ENCODE data around the gene TSHZ2.

TSHZ2 gene

DNA sequence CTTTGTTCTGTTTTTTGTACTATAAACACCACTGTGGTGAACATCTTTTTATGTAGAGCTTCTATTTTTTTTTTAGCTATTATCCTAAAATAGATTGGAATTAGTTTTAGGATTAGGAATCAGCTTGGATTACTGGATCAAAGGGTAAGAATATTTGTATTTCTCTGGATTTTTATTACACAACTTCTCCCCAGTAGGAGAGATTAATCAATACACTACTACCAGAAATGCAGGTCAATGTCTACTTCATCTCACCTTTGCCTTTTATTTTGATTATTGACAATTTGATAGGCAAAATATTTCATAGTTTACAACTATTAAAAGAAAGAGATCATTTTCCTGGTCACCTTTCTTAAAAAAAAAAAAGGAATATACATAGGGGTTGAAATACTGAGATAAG, 191.9 kb downstream of the TSHZ2 start:
- DNase-seq (ENCODE audit: low spot score), result no peak

DNA sequence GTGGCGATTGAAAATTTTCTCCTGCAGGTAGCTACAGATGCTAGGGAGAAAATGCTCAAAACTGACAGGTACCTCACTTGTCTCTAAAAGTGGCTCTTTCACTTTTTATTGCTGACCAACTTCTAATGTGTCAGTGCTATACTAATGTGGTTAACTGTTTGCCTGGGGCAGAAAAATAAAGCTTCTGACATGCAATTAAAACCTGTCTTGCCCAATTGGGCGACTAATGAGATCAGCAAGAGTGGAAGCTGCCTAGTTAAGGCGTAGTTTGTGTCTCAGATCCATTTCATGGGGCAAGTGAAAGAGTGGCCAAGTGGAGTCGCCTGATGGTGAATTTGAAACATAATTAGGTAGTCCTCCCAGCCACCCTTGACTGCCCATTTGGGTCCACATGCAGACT, 193.3 kb downstream of the TSHZ2 start:
- DNase-seq (ENCODE audit: low spot score), result no peak

DNA sequence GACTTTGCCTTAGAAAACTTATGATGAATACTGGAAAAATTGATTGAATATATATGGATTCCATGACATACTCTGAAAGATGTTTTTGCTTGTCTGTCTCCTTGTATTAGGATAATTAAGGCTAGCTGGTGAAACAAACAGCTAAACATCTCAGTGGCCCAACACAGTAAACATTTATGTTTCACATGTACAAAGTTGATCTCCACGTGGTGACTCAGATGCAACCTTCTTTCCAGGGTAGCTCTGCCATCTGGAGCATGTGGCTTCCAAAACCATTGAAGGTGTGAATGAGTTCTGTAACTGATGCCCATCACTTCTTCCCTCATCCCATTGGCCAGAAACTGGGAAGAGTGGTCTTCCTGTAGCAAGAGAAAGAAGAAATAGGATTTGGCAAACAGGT, 196.3 kb downstream of the TSHZ2 start:
- DNase-seq (ENCODE audit: low spot score), result no peak

DNA sequence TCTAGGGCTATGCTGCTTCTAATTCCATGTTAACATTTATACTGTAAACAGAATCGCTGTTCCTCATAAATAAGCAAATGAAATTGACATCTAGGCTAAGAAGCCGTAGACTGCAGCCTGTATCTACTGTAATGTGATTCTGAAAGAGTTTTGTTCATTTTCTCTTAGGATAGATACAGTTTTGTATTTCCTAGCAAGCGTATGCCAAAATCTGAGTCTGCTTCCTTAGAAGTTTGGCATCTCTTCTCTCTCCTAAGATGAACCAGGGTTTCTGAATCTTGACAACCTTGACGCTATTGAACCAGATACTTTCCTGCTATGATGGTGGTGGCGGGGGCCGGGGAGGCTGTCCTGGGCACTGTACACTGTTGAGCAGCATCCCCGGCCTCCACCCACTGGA, 198.0 kb downstream of the TSHZ2 start:
- no peak for DNase-seq (ENCODE audit: low spot score)

DNA sequence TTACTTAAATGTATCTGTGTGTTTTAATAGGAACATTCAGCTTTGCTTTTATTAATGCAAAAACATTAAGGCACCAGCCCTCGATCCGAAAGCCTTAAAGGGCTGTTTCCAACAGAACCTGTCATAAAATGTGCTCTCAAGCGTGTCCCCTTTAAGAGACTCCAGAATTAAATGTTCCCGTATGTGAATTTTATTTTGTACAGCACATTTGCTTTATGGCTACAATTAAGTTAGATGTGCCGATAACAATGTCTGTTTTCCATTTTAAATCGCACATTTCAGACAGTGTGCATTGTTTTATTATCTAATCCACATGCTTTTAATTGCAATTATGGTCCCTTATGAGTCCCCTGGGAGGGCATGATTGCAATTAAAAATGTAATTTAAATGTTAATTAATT, 198.9 kb downstream of the TSHZ2 start:
- no peak for DNase-seq (ENCODE audit: low spot score)

DNA sequence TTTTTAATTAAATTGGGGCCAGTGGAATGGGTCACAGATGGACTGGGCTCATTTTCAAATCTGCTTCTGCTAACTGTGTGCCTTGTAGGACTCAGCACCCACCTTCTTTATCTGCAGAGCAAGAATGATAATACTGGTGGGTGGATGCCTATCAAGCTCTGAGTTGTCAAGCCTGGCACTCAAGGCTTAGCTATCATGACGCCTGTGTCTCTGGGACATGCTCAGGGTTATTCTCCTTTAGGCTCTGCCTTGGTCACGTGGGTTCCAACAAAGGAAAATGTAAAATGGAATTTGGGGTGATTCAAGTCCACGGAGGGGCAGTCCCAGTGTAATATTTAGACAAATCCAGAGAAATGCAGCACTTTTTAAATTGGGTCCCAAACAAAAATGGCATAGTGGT, 202.3 kb downstream of the TSHZ2 start:
- DNase-seq (ENCODE audit: low spot score), result no peak

DNA sequence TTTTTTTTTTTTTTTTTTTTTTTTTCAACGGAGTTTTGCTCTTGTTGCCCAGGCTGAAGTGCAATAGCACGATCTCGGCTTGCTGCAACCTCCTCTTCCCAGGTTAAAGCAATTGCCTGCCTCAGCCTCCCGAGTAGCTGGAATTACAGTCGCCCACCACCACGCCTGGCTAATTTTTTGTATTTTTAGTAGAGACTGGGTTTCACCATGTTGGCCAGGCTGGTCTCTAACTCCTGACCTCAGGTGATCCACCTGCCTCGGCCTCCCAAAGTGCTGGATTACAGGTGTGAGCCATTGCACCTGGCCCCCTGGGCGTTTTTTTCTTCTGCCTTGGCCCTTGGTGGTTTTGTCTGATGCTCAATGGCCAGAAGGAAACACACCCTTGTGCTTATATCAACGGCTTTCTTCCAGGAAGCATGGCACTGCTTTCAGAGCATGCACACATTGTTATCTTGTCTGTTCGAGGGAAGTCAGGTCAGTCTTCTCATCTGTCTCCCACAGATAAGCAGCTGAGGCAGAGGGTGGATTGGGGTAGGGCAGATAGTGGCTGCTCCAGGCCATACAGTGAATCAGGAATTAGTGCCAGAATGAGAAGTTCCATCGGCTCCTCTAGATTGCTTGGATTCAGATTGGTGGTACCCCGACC, 203.1 kb downstream of the TSHZ2 start:
- DNase-seq (ENCODE audit: low spot score), result no peak

DNA sequence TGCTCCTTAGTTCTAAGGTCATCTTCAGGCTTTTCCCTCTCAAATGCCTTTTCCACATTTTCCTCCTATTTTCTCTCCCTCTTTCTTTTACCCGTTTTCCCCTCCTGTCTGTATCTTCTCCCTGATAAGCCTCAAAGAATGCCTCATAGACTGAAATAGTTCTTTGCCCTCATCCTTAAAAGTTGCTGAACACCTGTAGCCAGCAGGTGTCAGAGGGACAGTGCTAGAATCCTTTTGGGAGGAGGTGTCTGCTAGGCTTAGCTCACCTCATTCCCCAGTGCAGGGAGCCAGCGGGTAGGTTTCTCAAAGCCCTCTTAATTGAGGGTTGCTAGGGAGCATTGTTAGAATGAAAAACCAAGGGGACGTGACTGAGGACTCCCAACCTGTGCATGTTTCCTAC, 204.0 kb downstream of the TSHZ2 start:
- DNase-seq (ENCODE audit: low spot score), result no peak

DNA sequence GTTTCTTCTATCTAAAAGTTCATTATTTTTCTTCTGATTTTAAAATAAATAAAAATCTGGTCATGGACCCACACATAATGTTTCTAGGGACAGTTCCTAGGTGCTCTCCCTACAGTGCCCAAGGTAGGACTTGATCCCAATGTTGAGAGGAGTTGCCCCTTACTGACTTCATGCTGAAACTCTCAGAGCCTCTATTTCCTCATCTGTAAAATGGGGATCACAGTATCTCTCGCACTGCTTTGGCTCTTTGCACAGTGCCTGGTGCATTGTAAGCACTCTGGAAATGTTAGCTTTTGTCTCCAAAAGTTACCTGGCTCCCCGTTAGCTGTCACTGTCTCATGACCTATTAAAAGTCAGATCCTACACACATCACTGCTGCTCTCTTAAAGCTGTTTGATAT, 205.5 kb downstream of the TSHZ2 start:
- no peak for DNase-seq (ENCODE audit: low spot score)

DNA sequence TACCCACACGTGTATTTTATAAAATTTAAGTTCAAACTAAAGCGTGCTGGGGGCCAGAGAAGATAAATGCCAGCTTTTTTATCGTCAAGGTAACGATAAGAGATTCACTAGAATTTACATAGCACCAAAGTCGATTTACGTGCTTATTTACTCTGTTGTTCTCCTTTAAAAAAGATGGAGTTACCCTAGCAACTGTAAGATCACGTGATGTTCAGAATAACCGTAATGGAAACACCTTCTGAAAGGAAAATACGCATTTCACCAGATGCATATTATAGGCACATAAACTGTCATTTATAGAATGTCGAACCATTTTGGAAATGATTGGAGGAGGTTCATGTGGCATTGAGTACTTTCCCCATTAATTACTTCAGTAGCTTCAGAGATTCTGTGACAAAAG, 207.6 kb downstream of the TSHZ2 start:
- no peak for DNase-seq (ENCODE audit: low spot score)

DNA sequence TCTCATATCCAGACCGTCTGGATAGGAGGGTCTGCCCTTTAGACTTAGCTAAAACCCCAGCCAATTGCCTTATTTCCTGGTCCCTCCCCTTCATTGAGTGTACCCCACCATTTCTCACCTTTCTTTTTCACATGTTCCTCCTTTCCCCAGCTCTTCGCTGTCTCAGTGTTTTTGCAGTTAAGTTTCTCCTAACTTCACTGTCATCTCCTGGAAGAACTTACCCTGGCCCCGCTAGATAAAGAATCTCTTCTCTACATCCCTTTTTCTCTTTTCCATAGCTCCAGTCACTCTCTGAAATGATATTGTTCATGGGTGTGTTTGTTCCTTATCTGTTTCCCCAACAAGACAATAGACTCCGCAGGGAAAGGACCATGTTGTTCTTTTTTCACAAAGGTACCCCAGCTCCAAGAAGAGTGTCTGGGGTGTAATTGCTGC, 208.8 kb downstream of the TSHZ2 start:
- DNase-seq (ENCODE audit: low spot score), result no peak

DNA sequence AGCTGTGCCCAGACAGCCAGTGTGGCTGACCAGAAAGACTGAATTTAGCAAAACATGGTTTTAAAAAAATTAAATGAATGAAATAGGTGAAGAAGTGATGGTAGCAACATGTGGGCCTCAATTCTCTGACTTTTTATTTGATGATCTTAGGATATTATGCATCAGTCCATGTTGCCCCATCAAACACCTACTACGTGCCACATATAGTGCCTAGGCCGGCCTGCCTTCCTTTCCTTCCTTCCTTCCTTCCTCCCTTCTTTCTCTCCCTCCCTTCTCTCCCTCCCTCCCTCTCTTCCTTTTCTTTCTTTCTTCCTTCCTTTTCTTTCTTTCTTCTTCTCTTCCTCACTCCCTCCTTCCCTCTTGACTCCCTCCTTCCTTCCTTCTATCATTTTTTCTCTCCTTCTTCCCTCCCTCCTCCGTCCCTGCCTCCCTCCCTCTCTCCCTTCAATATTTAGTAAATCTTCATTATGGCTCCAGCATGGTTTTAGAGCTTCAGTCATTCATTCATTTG, 209.8 kb downstream of the TSHZ2 start:
- DNase-seq (ENCODE audit: low spot score), result no peak

DNA sequence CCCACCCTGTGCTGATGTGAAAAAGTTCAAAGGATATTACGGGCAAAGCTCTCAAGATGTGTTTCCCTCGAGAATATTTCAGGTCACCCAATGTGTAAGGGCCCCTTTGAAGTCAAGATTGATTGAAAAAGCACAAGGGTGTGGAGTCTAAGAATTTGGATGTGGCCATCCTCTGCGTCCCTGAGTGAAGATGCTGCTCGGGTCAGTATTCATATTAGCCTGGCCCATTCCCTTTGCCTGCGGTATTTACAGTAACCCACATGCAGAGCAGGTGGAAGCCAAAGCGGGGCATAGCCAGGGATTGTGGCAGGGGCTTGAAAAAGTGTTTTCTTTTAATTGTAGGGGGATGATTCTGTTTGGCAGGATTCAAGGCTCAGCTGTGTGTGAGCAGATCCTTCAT, 211.0 kb downstream of the TSHZ2 start:
- no peak for DNase-seq (ENCODE audit: low spot score)

DNA sequence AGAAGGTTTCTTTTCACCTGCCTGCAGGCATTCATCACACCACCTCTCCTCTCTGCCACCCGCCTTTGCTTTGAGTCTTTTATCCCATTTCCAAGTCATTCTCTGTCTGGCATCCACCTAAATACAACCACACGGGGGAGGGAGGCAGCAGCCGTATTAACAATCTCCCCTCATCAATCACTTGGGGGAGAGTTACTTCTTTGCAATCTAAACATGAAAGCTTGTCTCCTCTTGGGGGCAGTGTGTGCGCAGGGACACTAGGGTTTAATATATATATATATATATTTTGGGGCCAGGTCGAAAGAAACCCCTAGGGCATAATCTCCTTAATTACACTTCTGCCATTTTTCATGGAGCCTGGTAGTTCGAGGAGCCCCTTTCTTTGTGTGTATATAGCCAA, 214.5 kb downstream of the TSHZ2 start:
- no peak for DNase-seq (ENCODE audit: low spot score)

DNA sequence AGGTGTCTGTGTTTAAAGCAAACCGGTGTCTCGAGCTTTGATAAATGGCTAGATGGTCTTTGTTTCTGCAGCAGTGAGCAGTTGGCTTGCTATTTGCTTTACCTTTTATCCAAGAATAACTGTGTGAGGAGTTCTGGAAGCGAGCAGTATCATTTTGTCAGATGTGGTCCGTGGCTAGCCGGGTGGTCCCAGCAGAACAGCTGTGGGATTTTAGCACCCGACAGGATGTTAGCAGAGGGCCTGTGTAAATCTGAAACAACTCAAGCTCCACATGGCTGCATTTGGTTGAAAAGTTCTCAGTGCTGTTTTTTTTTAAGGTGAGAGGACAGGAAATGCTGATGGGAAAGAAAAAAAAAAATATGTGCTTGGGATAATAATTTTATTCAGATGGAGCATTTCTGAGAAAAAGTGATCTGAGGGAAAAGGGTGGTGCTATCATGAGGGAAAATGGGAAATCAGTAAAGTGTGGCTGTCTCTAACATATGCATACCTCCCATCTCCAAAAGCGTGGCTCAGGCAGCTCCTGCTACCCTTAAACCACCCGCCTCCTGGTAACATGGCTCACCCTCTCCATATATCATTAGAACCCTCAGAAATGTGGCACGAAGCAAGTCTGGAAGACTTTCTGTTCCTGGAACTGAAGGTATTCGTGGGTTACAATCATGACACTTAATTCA, 215.4 kb downstream of the TSHZ2 start:
- DNase-seq (ENCODE audit: low spot score), result no peak

DNA sequence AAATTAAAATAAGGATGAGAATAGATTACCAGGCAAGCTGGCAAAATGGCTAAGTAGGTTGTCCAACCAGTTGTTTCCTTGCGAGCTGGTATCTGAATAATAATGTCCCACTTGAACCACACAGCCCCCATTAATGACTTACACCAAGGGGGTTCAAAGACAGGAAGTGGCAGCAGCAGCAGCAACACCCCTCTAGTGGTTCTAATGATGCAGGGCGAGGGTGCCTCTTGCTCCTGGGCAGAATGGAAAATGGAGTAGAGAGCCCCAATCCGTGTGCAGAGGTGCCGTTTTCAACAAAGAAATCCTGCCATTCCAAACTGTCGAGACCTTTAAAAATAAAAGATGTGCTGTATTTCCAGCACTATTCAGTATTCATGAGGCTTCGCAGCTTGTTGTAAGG, 218.1 kb downstream of the TSHZ2 start:
- no peak for DNase-seq (ENCODE audit: low spot score)

DNA sequence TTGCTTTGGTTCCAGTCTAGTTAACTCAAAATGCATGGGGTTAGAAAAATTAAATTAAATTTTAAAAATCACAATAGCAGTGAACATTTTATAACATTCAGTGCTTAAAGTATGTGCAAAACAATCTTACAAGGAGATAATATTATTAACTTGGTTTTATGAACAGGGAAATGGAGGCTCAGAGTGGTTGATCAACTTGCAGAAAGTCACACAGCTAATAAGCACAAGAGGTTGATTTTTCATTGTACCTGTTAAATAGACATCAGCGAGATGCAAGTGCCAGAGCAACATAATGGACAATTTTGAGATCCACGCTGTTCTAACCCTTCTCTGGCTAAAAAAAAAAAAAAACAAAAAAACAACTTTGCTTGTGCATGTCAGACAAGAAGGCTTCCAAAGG, 219.8 kb downstream of the TSHZ2 start:
- no peak for DNase-seq (ENCODE audit: low spot score)

DNA sequence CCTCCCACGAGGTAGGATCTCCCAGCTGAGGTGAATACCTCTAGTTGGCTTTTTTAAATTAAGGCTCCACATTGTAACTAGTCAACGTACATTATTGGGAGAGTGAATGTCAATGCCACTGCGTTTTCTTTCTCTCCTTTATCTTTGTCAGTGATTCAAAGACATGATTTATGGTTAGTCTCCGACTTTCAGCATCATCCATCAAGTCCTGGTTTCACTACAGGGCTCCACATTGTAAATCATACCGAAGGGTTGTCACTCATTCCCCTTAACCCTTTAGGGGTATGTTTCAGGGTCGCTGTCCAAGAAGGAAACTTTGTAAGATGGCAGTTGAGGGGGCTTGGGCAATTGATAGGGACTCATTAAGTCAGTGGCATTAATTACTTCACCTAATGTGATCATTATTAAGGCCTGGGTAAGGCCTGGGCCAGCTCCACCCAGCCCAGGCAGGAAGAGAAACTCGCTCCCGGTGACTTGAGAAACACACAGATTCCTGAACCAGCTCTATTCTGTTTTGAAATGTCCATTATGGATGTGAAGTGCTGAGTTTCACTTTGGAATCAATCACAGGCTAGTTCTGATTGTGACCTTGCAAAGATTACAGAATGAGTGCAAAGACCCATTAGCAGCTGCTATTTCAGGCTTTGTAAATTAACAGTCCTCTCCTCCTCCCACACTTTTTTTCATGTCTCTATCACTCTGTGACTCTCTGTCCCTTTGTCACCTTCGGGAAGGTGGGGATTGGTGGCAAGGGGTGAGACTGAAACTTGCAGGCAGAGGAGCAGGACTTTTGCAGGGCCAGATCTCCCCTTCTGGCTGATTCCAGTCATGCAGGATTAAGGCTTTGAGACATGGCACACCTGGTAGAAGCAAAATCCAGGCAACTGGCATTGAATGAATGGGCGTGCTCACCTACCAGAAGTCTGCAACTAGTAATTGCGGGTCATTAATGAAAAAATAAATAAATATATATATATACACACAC, 222.4 kb downstream of the TSHZ2 start:
- no peak for DNase-seq (ENCODE audit: low spot score)

DNA sequence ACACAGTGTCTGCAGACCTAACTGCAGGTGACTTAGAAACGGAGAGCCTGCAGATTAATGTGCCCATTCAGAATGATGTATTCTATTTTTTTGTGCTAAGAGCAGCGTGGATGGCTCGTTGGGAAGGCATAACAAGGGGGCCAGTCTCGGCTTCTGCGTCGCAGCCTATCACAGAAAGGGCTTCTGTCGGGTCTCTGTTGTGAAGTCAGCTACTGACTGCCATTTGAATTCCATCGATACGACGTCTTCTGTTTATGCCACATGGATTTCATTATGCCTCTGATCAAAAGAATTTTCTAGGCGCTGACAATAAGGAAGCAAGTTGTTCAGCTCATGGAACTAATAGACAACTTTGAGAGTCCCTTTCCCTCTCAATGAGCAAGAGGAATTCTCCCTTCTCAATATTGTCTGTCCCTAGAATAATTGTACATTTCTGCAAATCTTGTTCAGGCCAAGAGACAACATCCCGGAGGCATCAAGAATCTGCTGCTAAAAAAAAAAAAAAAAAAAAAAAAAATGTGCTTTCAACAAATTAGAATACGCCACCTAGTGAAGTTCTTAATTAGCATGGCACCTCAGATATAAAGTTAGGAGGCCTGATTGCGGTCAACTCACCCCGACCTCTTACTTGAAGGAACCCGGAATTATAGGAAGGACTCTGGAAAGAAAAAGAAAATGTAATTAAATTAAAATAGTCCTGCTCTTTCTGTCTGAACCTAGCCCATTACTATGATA, 223.9 kb downstream of the TSHZ2 start:
- no peak for DNase-seq (ENCODE audit: low spot score)

DNA sequence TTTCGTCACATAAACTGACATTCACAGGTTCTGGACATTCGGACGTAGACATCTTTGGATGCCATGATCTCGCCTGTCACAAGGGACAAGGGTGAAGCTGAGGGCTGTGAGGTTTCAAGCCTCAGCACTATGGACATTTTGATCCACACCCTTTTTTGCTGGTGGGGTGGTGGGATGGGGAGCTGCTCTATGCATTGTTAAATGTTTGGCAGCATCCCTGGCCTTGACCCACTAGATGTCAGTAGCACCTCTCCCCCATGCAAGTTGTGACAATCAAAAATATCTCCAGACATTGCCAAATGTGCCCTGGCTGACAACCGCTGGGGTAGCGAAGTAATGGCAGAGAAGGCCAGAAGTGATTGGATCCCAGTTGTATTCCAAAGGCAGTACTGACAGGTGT, 229.4 kb downstream of the TSHZ2 start:
- no peak for DNase-seq (ENCODE audit: low spot score)

DNA sequence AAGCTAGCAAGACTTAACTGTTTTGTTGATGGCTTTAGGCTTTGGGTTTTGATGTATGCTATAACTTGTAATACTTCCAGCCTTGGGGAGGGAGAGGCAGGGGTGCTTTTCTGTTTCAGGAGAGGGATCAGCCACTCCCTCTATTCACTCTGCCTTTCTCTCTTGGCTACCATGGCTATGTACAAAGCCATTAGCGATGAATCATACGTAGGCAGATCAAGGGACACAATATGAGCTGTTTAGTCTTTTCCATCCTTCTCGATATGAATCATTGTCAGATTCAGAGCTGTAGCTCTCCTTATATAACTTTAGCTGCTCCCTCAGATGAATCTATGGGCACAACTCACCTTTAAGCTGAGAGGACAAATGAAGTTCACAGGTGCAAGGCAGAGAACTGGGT, 230.6 kb downstream of the TSHZ2 start:
- DNase-seq (ENCODE audit: low spot score), result no peak

DNA sequence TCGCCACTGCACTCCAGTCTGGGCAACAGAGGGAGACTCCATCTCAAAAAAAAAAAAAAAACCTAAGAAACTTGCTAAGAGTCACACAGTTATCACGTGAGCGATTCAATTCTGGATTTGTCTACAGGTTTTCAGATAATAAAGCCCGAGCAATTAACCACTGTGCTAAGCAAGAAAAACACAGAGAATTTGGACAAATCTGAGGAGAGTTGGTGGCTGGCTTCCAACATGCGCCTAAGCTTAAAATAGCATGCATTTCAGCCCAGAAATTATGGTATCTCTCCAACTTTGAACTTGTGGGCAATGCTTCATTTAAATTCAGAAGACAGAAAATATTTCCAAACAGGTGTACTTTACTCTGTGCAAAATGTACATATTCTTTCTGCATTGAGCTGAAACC, 232.9 kb downstream of the TSHZ2 start:
- no peak for DNase-seq (ENCODE audit: low spot score)

Data from D341Med (cell line).